GM18511 (cell line): ENCODE data around the gene MX2.
A peak's percentile ranks its signal among the peaks of the same experiment; 100 is the strongest.
"Not testable (repeated sequence)": the region's sequence is repeated elsewhere in the genome, so short reads cannot be mapped to it uniquely, and the experiment has no call there.

Experiments
- ATAC-seq: cut with Tn5 transposase; IDR thresholded peaks from one replicate; pipeline ENCODE4 v1.9.1; 2021; ENCODE audit warnings: mild to moderate bottlenecking, moderate library complexity; ENCODE audit not compliant: unreplicated experiment

Gene MX2

GRCh38 chr21:41410767-41411448, 49.1 kb downstream of the MX2 start:
- no peak for ATAC-seq

- ATAC-seq, result peak; percentile 49
These were observed 49.7 kb downstream of the MX2 start for GRCh38 chr21:41411449-41412089.

DNA sequence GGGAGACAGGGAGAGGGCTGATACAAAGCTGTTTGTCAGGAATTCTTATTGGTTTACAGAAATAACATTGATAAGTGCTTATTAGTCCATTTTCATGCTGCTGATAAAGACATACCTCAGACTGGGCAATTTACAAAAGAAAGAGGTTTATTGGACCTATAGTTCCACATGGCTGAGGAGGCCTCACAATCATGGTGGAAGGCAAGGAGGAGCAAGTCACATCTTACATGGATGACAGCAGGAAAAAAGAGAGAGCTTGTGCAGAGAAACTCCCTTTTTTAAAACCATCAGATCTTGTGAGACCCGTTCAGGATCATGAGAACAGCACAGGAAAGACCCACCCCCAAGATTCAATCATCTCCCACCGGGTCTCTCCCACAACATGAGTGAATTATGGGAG, 55.7 kb downstream of the MX2 start:
- ATAC-seq, result not testable (repeated sequence)

DNA sequence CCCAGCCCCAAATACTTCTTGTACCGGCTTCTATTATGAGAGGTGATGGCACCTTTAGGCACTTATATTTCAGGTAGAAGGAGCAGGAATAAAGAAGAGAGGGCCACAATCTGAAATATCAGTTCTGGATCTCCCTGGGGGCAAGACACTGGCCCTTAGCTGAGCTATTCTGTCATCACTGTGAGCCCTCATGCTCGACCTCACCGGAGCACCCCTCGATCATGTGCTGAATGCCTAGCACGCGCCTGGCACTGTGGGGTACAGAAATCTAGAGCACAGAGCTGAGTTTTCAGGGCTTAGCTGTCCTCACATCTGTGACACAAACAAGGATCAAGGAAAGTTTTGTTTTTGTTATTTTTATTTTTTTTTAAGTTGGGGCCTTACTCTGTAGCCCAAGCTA, 56.6 kb downstream of the MX2 start:
- no peak for ATAC-seq

DNA sequence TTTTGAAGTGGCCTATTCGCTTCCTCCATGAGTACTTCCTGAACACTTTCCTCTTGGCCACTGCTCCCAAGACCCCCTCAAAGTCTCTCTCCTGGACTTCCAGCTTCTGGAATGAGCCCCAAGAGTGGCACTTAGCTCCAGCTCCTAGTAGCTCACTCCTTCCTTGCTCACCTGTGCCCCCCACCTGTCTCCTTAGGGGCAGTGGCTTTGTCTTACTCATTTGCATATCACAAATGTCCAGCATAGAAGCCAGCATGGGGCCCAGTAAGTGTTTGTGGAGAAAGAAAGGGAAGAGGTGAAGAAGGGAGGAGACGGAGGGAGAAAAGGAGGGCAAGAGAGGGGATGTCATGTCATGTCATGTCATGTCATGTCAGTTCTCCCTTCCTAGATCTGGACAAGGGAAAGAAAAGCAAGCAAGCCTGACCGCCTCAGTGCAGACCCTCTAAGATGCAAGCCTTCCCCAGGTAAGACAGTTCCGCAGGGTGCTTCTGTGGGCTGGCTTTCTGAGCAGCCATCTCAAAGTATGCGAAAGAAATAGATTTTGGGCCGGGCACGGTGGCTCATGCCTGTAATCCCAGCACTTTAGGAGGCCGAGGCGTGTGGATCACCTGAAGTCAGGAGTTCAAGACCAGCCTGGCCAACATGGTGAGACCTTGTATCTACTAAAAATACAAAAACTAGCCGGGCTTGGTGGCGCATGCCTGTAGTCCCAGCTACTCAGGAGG, 57.3 kb downstream of the MX2 start:
- no peak for ATAC-seq

DNA sequence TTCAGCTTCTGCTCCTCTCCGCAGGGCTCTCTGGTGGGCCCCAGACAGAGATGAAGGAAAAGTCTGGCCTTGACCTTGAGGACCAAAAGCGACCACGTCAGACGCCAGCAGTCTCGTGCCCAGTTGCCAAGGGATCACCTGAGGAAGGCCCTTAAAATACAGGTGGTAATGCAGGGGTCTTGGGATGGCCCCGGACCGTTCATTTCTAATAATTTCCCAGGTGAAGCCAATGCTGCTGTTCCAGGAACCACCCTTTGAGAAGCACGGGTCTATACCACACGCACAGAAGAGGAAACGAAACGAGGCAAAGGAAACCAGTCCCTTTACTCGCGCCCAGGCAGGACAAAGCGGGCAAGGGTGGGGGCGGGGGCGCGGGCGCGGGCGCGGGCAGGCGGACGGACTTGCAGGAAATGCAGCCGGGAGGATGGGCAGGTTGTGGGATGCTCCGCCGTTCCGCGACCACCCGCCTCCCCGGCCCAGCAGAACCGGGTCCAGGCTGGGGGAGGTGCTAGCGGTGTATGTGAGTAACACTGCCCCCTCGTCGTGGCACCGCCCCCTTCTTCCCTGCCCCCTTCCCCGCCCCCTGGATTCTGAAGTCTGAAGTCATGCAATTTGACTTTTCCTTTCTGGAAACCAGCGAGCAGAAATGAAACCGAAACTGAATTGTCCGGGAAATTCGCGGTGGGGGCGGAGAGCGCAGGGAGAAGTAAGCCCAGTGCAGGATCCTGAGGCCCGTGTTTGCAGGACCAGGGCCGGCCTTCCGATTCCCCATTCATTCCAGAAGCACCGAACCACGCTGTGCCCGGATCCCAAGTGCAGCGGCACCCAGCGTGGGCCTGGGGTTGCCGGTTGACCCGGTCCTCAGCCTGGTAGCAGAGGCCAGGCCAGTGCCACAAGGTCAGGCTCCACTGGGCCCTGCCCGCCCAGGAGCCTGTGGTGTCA, 58.4 kb downstream of the MX2 start:
- ATAC-seq, result peak; percentile 90

DNA sequence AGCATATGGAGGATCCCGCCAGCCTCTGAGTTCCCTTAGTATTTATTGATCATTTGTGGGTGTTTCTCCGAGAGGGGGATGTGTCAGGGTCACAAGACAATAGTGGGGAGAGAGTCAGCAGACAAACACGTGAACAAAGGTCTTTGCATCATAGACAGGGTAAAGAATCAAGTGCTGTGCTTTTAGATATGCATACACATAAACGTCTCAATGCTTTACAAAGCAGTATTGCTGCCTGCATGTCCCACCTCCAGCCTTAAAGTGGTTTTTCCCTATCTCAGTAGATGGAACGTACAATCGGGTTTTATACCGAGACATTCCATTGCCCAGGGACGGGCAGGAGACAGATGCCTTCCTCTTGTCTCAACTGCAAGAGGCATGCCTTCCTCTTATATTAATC, 59.2 kb downstream of the MX2 start:
- ATAC-seq, result not testable (repeated sequence)

- ATAC-seq, result no peak
These were observed 60.9 kb downstream of the MX2 start for GRCh38 chr21:41422546-41423304.

- not testable (repeated sequence) for ATAC-seq
These were observed 61.4 kb downstream of the MX2 start for GRCh38 chr21:41423305-41423636.

DNA sequence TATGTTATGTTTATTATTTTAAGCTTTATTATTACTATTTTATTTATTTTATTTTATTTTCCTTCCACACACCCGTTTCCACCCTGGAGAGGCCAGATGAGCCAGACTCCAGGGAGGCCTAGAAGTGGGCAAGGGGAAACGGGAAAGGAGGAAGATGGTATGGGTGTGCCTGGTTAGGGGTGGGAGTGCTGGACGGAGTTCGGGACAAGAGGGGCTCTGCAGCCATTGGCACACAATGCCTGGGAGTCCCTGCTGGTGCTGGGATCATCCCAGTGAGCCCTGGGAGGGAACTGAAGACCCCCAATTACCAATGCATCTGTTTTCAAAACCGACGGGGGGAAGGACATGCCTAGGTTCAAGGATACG, 63.7 kb downstream of the MX2 start:
- peak; percentile 9 for ATAC-seq

DNA sequence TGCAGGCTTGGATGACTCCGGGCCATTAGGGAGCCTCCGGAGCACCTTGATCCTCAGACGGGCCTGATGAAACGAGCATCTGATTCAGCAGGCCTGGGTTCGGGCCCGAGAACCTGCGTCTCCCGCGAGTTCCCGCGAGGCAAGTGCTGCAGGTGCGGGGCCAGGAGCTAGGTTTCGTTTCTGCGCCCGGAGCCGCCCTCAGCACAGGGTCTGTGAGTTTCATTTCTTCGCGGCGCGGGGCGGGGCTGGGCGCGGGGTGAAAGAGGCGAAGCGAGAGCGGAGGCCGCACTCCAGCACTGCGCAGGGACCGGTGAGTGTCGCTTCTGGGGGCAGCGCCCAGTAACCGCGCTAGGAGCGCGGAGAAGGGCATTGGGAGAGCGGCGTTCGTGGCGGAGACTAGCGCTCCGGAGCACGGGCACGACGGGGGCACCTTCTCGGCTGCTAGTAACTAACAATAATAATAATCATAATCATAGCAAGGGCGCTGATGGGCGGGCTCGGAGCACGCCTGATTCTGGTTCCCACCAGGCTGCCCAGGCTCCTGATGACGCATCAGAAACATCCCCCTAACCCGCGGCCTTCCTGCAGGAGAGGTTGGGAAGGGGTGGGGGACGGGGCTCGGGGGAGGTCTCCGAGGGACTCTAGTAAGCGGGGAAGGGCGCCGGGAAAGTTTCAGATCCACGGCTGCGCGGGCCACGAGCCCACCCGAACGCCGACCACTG, 64.3 kb downstream of the MX2 start, which contains the start of gene MX1:
MX1 (plus strand) TSS at position 286 of the 722 bp plus-strand sequence. CDS start 5,832 bp downstream, outside the sequence.
- peak; percentile 93 for ATAC-seq

GRCh38 chr21:41426676-41427404, 65.0 kb downstream of the MX2 start:
- peak; percentile 3 for ATAC-seq

DNA sequence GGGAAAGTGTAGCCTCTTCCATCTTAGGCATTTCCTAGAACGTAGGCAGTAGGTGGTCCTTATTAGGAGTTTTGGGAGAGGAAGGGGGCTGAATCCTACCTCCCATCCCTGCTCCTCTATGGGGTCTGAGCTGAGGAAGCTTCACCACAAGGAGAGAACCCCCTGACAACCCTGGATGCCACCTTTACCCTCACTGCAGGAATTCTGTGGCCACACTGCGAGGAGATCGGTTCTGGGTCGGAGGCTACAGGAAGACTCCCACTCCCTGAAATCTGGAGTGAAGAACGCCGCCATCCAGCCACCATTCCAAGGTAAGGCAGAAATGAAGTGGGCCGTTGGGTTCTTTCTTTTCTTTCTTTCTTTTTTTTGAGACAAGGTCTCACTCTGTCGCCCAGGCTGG, 65.7 kb downstream of the MX2 start:
- no peak for ATAC-seq

- ATAC-seq, result no peak
These were observed 66.5 kb downstream of the MX2 start for GRCh38 chr21:41428311-41428710.

GRCh38 chr21:41428847-41429246, 67.0 kb downstream of the MX2 start:
- ATAC-seq, result no peak

GRCh38 chr21:41429305-41429704, 67.5 kb downstream of the MX2 start:
- no peak for ATAC-seq

DNA sequence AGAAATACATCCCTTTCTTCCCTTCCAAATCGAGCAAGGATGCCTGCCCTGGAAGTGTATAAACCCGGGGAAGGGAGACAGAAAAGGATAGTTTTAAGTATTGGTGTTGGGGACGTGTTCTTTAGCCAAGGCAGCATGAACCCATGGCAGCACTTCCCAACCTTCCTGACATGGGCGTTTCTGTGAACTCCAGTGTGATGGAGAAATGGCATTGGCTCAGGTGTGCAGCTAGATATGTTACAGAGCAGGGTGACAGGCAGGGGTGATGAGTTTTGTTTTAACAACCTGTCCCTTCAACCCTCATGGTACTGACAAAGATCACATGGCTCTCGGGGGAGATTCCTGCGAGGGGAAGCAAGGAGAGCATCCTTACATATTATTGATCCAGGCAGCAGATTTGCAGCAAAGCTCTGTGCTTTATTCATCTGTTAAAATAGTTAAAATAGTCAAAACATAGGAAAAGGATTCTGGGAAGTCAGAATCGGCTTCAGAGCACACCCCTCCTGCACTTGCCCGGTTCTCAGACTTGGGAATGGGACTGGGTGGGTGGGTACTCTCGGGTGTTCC, 68.2 kb downstream of the MX2 start:
- no peak for ATAC-seq

DNA sequence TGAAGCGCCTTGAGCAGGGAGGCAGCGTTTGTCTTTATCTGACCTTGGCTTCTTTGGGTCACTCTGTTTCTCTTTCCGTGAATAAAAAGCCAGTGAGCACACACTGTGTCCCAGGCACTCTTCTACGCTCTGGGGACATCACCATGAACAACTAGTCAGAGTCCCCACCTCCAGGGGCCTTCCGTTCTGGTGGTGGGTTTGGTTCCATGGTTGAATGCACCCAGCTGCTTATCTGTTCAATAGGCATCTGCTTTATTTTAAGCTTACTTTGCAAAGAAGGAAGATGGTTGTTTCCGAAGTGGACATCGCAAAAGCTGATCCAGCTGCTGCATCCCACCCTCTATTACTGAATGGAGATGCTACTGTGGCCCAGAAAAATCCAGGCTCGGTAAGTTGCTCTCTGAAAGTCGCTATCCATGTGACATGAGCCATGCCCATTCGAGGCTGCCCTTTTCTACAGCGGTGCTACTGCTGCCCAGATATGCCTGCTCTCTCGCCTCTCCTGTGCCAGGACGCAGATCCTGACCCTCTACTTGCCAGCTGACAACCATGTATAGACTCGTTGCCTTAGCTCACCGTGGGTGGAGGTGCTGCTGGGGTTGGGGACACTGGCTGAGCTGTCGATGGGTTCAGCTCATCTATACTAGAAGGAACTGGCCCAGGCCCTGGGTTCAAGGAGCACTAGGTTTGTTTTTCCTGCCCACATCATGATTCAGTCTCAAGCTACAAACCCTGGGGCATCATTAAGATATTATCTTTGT, 70.1 kb downstream of the MX2 start:
- peak; percentile 90 for ATAC-seq
